GM18520 (cell line): ENCODE results near the gene HOXB3.
"Not testable (repeated sequence)": the region's sequence is repeated elsewhere in the genome, so short reads cannot be mapped to it uniquely, and the experiment has no call there.

Experiments used
- ATAC-seq: cut with Tn5 transposase; IDR thresholded peaks from one replicate; pipeline ENCODE4 v1.9.1; 2021; ENCODE audit not compliant: unreplicated experiment

HOXB3 gene

GRCh38 chr17:48509708-48510107 is 80.3 kb downstream of the HOXB3 start:
- ATAC-seq, result not testable (repeated sequence)

DNA sequence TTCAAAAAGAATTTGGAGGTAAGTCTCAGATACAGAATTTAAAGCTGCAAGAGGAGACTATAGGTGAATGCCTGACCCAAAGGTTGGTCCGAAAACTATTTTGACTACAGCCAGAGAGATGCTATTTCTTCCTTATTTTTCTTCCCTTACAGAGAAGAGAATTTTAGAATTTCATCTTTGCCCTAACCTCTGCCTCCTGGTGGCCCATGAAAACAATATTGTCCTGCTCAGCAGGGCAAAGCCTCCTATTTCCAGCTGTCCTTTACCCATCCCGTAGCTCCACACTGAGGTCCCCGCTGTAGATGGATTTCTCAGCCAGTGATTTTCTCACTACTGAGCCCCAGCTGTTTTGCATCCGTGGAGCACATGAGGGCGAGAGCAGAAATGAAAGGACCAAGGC is 83.8 kb downstream of the HOXB3 start:
- no peak for ATAC-seq

GRCh38 chr17:48505788-48506187 is 84.3 kb downstream of the HOXB3 start:
- peak; percentile 87 for ATAC-seq

- ATAC-seq, result no peak
These were observed 85.1 kb downstream of the HOXB3 start for GRCh38 chr17:48504953-48505352.

DNA sequence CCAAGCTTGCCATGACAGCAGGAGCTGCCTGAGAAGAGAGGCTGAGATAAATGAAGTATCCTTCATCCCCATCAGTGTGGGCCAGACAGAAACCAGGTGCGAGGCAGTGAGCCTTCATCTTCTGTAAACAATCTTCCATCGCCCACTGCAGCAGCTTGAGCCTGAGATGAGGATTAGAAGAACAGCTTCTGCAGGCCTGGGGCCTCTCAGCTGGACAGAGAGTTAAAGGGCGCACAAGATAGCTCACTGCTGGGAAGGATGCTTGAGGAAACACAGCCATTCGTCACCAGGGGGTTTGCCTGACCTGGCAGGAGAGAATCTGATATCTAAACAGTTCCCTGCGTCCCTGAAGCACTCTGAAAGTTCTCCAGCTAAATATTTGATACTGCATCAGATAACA is 86.3 kb downstream of the HOXB3 start:
- ATAC-seq, result no peak

DNA sequence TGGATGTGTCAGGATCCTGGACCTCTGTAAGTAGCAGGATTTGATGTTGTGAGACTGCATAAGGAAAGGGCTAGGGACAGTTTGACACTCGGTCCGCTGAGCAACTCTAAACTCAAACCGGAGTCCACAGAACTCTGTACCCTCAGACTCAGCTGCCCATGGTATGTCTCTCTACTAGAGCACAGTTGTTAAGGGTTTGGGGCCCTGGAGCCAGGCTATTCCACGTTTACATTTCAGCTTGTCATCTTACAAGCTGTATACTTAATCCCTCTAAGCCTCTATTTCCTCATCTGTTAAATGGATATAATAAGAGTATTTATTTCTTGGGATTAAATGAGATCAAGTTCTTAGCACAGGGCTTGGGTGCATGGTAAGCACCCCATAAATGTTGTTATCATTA is 87.1 kb downstream of the HOXB3 start:
- ATAC-seq, result no peak

DNA sequence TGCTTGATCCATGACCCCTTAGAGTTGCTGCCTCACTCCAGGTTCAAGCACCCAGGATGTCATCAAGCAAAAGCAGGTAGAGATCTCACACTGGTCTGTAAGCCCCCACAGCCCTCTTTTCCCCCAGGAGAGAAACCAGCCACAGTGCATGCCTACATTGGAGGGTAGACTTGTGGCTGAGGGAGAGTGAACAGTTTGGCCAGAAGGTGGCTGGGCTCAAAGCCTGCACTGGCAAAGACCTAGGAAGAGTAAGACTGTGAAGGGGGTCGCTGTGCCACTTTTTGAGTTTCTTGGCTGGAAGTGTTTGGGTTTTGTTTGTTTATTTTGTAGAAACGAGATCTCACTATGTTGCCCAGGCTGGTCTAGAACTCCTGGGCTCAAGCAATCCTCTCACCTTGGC is 87.7 kb downstream of the HOXB3 start:
- ATAC-seq, result no peak

DNA sequence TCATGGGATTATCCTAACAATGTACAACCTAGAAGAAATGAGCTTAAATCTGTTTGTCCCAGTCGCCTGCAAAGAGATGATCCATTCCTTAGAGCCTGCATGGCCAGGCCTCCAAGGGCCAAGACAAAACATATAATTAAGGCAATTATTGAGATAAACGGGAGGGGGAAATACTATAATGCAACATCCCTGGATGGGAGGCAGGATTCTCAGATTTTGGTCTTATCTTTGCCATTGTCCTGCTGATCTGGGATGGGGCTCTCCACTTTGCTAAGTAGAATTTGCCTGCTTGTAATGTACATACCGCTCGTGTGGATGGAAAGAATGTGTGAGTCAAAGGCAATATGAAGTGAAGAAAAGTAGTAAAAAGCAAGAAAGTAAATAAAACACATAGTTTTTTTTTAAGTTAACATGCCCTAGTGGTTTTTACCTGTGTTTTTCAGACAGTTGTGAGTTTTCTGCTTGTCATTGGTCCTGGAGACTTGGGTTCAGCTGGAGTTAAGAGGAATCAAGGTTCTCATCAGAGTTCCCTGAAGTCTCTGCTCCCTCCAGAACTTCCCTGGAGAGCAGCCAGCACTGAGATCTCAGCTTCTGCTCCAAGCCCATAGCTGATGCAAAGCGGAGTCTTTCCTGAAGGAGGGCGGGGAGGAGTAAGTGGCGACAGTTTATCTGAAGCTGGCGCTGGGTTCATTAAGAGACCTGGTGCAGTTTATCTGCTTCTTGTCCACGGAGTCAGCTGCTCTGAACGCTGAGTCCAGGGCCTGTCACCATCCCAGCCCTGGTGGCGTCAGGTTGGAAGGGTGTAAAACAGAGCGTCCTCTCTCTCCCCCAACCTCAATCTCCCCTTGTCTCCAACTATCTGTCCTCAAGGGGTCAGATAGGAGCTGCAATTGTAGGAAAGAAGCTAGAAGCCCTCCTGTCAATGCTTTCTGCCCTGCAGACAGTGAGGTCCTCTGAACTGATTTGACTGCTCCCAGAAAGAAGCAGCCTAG is 89.3 kb downstream of the HOXB3 start:
- no peak for ATAC-seq

- ATAC-seq, result no peak
These were observed 90.2 kb downstream of the HOXB3 start for GRCh38 chr17:48499735-48500434.

- no peak for ATAC-seq
These were observed 90.8 kb downstream of the HOXB3 start for GRCh38 chr17:48499248-48499647.
